Measurements from ENCODE around the gene C20orf204.
"Not testable (repeated sequence)": the region's sequence is repeated elsewhere in the genome, so short reads cannot be mapped to it uniquely, and the experiment has no call there.

Gene C20orf204, protein sequence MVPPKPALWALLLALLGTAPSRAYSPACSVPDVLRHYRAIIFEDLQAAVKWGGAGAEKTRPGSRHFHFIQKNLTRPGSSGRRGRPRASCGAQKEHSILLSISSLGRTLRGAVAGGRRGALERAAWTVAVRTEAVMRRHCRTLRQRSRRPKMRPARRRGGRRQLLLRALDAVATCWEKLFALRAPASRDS

DNA sequence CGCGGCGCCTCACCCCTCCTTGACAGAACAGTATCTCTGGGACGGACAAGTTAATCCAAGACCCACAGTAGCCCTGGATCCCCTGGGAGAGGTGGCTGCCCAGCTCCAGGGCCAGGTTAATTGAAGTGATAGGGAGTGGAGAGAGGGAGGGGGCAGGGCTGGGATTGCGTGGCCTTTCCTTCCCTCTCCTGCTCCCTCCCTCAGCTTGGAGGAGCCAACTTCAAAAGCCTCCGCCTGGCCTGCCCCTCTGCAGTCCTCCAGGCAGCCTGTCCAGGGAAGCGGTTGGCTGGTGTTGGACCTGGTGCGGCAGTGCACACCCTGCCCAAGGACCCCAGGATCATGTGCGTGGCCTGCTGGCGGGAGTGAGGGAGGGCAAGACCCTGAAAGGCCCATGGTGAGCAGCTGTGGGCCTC is at the start of gene C20orf204:
Gene C20orf204, plus strand, starts transcription at position 250 of the 413 bp plus-strand sequence. Its CDS starts 142 bp downstream, at position 392.
- no peak for DNase-seq (ENCODE audit: low spot score)

DNA sequence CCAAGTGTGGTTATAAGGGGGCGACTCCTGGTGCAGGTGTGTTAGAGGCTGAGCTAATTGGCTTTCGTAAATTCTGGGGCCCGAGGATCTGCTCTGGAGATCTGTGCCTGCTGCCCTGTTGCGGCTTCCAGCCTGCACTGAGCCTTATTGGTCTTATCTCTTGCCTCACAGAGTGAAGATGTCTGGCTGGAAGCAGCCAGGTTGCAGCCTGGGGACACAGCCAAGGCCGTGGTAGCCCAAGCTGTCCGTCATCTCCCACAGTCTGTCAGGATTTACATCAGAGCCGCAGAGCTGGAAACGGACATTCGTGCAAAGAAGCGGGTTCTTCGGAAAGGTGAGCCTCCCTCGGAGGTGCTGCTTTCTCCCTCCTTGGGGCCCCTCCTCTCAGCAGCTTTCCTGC is 35.1 kb upstream of the C20orf204 start:
- no peak for DNase-seq (ENCODE audit: low spot score)

DNA sequence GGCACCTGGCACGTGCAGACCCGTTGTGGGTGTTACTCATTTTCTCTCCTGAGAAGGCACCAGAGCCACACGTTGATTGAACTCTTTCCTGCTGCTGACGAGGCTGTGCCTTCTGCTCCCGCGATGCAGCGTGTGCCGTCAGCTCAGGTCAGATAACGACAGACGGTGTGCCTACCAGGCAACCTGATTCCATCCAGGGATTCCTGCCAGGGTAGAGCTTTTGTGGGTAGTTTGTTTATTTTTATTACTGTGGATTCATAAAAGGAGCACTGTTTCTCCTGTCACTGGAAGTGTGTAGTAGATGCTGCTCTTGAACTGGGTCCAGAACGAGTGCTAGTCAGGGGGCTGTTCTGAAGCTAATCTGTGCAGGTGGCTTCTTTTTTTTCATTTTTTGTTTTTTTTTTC is 34.4 kb upstream of the C20orf204 start:
- DNase-seq (ENCODE audit: low spot score): no peak

DNA sequence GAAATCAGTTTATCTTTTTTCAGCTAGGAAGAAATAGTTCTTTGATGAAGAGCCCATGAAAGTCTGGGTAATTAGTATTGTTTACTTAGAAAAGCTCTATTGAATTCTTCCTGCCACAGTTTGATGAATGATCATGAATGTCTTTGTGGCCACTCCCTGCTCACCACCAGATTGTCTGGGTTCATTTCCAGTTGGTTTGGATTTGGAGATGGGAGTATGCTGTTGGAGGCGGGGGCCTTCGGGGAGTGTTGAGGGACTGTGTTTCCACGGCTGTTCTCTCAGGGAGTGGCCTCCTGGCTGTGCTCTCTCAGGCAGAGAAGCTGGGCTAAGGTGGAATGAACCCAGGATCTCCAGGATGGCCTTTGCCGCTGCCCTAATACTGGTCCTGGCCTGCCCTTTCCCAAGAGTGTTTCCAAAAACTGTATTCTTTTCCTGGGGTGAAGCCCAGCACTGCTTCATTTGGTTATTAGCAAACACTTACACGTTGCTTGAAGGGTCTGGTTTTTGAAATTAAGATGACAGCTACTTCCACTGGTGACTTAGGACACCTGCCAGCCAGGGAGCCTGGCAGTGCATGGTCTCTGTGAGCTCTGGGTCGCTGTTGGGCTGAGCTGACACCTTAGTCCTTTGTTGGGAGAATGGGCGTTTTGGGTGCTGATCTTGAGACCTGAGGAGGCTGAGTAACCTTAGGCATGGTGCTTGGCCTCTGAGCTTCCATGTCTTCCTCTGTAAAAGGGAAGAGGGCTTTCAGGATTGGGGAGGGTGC is 31.8 kb upstream of the C20orf204 start:
- DNase-seq (ENCODE audit: low spot score): no peak

DNA sequence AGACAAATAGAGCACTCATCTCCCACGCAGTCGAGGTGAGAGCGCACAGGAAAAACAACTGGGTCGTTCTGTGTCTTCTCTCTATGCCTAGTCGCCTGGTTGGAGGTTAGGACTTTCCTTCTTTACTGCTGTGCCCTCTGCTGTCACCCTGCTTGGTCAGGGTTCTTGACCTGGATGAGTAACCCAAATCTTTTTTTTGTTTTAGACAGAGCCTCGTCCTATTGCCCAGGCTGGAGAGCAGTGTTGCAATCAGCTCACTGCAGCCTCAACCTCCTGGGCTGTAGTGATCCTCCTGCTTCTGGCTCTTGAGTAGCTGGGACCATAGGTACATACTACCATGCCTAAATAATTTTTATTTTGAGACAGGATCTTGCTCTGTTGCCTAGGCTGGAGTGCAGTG is 30.6 kb upstream of the C20orf204 start:
- no peak for DNase-seq (ENCODE audit: low spot score)

DNA sequence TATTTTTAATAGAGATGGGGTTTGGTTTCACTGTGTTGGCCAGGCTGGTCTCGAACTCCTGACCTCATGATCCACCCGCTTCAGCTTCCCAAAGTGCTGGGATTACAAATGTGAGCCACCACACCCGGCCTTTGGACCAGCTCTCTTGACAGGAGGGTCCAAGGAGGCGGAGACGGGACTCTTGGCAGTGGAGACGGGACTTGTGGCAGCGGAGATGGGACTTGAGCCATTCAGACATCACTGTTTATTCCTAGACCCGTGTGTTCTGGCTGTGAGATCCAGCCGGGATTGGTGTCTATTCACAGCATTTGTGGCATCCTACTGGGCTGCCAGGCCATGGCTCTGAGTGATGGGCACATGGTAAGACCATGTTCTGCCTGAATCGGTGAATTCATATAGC is 29.5 kb upstream of the C20orf204 start:
- DNase-seq (ENCODE audit: low spot score): no peak

DNA sequence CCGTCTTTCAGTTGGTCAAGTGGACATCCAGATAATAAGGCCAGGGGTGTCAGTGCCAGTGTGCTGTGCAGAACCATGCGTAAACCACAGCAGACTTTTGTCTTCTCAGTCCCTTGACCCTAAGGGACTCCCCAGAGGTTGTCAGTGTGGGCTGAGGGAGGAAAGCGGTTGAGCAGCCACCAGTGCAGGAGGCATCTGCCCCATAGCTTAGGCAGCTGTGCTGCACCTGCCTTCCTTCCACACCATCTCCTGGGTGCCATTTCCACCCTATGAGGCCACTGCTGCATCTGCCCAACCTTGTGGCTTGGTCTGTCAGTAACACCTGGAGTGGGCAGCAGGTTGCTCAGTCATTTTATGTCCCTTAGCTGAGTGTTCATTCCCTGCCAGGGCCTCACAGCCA is 29.1 kb upstream of the C20orf204 start:
- no peak for DNase-seq (ENCODE audit: low spot score)

DNA sequence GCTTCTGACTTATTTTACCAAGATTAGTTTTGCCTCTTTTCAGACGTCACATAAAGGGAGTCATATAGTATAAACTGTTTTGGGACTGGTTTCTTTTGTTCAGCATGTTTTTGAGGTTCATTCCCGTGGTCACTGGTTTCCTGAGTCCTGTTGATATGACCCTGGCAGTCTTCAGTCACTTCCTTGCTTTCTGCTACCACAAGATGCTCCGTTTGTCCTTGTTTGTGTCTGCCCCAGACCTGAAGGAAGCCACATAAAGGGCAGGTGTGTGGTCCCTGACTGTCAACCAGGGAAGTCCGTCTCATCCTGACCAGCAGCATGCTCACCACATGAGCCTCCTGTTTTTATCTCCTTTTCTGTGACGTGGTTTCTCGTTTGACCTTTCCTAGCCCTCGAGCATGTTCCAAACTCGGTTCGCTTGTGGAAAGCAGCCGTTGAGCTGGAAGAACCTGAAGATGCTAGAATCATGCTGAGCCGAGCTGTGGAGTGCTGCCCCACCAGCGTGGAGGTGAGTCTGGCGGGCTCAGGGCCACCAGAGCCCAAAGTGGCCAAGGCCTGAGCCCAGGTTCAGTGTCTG is 26.1 kb upstream of the C20orf204 start:
- no peak for DNase-seq (ENCODE audit: low spot score)

DNA sequence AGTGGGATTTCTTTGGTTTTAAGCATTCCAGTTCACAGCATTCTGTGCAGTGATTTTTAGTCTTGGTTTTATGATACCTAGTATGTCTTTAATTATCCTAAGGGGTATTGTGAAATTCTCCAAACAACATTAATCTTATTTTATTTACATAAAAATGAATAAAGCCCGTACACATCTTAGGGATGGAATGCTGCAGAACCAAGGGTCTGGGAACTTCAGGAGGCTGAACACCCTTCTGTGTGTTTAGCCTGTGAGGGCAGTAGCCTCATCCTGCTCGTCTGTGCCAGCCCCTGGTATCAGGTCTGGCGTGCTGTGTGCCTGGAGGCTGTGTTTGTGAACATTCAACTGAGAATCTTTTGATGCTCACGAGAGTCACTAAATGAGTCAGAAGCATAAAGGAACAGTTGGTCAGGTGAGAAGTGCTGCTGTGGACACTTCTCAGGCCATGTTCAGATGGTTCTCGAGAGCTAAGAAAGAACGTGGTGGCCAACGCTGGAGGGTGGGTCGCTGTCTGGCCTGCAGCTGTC is 25.2 kb upstream of the C20orf204 start:
- no peak for DNase-seq (ENCODE audit: low spot score)

DNA sequence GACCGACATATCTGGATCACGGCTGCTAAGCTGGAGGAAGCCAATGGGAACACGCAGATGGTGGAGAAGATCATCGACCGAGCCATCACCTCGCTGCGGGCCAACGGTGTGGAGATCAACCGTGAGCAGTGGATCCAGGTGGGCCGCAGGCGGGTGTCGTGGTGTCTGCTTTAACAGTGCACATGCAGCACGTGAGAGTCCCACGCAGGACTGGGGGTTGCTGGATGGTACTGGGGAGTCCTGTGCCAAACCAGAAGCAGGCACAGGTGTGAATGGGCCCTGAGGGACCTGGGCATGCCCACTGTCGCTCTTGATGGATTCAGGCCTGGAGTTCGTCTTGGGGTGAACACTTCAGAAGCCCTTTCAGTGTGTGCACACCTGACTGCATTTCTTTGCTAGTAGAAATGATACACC is 24.6 kb upstream of the C20orf204 start:
- DNase-seq (ENCODE audit: low spot score): no peak

DNA sequence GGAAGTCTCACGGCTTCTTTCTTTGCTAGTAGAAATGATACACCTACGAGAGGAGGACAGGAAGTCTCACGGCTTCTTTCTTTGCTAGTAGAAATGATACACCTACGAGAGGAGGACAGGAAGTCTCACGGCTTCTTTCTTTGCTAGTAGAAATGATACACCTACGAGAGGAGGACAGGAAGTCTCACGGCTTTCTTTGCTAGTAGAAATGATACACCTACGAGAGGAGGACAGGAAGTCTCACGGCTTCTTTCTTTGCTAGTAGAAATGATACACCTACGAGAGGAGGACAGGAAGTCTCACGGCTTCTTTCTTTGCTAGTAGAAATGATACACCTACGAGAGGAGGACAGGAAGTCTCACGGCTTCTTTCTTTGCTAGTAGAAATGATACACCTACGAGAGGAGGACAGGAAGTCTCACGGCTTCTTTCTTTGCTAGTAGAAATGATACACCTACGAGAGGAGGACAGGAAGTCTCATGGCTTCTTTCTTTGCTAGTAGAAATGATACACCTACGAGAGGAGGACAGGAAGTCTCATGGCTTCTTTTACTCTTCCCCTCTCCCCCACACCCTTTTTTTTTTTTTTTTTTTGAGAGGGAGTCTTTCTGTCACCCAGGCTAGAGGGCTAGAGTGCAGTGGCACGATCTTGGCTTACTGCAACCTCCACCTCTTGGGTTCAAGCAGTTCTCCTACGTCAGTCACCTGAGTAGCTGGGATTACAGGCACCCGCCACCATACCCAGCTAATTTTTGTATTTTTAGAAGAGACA is 23.4 kb upstream of the C20orf204 start:
- not testable (repeated sequence) for DNase-seq (ENCODE audit: low spot score)

DNA sequence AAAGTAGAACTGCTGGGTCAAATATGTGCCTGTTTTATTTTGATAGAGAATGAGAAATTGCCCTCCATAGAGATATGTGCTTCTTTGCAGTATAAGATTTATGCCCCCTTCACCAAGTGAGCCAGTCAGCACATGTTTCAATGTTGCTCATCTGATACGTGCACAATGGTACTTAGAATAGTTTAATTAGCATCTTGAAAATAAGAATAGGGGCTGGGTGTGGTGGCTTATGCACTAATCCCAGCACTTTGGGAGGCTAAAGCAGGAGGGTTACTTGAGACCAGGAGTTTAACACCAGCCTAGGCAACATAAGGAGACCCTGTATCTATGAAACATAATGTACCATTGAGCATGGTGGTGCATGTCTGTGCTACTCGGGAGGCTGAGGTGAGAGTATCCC is 20.3 kb upstream of the C20orf204 start:
- DNase-seq (ENCODE audit: low spot score): no peak

DNA sequence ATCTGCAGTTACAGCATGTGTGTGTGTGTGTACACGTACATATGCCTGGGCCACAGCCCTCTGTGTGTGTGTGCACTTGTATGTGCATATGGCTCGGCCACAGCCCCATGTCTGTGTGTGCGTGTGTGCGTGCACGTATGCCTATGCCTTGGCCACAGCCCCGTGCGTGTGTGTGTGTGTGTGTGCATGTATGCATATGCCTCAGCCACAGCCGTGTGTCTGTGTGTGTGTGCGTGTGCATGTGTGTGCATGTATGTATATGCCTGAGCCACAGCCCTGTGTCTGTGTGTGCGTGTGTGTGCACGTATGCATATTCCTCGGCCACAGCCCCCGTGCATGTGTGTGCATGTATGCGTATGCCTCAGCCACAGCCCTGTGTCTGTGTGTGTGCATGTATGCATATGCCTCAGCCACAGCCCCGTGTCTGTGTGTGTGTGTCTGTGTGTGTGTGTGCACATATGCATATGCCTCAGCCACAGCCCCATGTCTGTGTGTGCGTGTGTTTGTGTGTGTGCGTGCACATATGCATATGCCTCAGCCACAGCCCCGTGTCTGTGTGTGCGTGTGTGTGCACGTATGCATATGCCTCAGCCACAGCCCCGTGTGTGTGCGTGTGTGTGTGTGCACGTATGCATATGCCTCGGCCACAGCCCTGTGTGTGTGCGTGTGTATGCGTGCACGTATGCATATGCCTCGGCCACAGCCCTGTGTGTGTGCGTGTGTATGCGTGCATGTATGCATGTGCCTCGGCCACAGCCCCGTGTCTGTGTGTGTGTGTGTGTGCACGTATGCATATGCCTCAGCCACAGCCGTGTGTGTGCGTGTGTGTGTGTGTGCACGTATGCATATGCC is 14.6 kb upstream of the C20orf204 start:
- DNase-seq (ENCODE audit: low spot score): no peak

DNA sequence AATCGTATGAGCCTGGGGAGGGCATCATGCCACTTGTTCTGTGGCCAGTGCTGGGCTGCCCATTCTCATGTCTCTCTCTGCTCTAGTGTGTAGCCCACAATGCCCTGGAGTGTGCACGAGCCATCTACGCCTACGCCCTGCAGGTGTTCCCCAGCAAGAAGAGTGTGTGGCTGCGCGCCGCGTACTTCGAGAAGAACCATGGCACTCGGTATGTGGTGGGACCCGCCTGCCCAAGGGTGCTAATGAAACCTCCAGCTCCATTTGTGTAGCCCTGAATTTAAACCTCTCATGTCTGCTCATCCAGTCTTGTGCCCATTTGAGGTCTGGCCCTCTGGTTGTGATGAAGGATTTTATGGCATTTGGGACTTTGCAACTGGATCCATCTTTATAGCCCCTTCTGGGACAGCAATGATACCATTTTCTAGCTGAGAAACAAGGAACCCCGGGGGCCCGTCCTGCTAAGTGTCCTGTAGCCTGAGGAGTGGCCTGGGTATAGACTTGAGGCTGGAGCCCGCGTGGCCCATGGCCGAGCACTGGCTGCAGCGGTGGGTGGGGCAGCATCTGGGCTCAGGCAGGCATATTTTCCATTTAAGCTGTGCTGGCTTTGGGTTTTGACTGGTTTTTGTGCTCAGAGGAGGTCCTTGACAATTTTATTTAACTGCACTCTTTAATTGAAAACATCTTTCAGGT is 13.2 kb upstream of the C20orf204 start:
- no peak for DNase-seq (ENCODE audit: low spot score)

DNA sequence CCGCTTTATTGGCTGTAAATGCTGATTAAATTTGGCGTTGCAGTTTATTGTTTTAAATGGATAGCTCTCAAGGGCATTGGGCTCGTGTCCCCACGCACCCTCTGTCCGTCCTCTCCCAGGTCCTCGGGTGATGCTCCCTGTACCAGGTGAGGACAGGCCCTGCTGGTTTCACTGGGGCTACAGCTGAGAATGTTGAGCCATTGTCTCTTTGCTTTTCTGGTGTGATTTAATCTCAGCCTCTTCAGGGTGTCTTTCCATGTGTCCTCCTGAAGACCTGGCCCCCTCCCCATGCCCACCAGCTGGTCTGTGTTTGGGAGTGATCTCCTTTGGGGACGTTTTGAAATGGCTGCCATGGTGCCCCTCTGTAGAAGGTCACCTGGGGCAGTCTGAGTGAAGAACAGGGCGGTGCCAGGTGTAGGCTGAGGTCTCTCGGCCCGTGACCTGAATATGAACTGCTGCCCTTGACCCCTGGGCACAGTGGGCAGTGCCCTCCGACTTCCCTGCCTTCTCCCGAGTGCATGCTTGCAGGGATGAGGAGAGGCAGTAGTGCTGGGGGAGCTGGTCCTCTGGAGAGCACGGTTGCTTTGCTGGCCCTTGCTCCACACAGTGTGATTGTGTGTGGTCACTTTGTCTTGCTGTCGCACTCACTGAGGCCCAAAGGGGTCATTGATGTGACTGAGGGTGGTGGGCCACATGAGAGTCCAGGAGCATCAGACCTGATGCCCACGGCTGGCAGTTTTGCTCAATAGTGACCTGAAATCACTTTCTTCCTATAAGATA is 12.4 kb upstream of the C20orf204 start:
- no peak for DNase-seq (ENCODE audit: low spot score)

DNA sequence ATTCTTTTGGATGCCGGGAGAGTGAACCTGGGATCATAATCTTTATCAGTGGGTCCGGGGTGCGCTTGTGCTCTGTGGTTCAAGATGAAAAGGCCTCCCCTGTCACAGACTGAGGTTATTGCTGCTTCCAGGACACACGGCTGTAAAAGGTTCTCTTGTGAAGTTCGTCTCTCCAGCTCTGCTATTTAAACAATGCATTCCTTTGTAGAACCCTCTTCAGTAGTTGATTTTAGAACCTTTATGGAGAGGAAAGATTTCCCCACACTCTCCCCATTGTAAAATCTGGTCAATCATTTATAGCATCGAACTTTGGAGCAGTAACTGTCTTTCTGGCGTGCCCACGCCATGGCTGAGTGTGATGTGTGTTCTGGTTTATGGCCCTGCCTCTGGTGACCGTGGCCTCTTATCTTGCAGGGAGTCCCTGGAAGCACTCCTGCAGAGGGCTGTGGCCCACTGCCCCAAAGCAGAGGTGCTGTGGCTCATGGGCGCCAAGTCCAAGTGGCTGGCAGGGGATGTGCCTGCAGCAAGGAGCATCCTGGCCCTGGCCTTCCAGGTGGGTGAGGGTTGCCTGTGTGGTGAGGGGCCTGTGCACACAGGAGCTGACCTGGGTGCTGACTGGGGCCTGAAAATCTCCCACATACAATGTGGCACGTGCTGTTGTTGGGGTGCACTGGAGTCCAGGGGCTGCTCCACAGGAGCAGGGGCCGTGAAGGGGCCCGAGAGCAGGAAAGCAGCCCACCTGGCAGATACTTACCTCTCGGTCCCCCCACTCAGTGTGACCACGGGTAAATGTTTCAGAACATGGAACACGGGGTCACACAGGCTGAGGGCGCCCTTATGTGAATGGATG is 11.6 kb upstream of the C20orf204 start:
- DNase-seq (ENCODE audit: low spot score): no peak

DNA sequence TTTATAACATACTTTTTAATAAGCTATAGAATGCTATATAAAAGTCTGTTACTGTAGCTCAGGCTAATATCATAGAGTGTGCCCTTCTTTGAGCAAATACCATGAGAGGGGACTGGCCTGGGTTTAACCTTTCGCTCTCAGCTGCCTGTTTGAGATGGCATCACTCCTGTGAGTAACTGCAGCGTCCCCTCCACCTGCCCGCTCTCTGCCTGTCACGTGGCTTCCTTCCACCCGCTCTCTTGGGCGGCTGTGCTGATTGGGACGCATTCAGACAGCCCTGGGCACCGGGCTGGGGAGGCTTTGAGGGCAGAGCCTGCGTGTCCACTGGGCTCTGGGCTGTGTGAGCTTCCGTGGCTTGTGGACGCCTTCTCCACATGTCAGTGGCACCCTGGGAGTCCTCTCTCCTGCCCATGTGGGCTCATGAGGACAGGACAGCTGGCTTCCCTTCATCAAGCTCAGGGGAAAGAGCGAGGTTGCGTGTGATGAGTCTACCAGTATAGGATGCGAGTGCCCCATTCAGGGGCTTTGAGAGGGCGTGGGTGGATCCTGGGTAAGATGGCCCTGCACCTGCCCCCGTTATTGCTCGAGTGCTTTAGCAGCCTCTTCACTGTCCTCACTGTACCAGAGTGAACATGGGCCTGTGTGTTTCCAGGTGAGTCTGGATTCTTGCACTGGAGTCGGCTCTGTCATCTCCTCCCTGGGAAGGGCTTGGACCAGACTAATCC is 10.7 kb upstream of the C20orf204 start:
- no peak for DNase-seq (ENCODE audit: low spot score)

DNA sequence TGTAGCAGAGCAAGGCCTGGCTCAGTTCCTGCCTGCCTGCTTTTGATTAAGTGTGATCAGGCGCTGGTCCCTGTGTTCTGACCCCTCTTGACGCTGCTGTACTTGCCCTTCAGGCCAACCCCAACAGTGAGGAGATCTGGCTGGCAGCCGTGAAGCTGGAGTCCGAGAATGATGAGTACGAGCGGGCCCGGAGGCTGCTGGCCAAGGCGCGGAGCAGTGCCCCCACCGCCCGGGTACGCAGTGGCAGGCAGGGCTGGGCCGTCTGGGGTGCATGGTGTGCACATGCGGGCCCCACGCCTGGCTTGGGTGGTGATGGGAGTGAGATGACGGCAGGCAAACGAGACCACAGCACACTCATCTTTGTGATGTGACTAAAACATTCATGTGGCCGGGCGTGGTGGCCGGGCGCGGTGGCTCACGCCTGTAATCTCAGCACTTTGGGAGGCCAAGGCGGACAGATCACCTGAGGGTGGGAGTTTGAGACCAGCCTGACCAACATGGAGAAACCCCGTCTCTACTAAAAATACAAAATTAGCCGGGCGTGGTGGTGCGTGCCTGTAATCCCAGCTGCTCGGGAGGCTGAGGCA is 10.1 kb upstream of the C20orf204 start:
- DNase-seq (ENCODE audit: low spot score): no peak

Measured in AG08396 (cell line).